Ascending aorta (tissue), 2 donors: ENCODE results near the gene RHBDF2. TPM values are rescaled to one million over a fixed set of nuclear protein-coding genes. Genes with fewer than 3 reads are reported as not detected.
A peak's percentile ranks its signal among the peaks of the same experiment; 100 is the strongest.

ENCODE experiments used
- DNase-seq, 2 donors: peaks; one replicate each; pipeline ENCODE4 v3.0.0-alpha.2; 2019; ENCODE audit warnings: low spot score in 2 of 2
- H3K27ac ChIP-seq, 2 donors: fragments of 200-600 bp; sonication (generic); one replicate each; pipeline ENCODE4 v1.5.1; 2016 to 2017; ENCODE audit warnings: mild to moderate bottlenecking in 1 of 2
- H3K27me3 ChIP-seq: fragments of 200-600 bp; sonication (generic); one replicate; pipeline ENCODE4 v1.5.1; 2017
- H3K36me3 ChIP-seq, 2 donors: fragments of 200-600 bp; sonication (generic); one replicate each; pipeline ENCODE4 v1.5.1; 2016
- H3K4me1 ChIP-seq, 2 donors: fragments of 200-600 bp; sonication (generic); one replicate each; pipeline ENCODE4 v1.5.1; 2016 to 2017; ENCODE audit warnings: mild to moderate bottlenecking in 1 of 2
- H3K4me3 ChIP-seq, 2 donors: fragments of 200-600 bp; sonication (generic); one replicate each; pipeline ENCODE4 v1.5.1; 2016 to 2017; ENCODE audit warnings: mild to moderate bottlenecking in 1 of 2
- H3K9me3 ChIP-seq, 2 donors: fragments of 200-600 bp; sonication (generic); one replicate each; pipeline ENCODE4 v1.5.1; 2016
- intact Hi-C: fragments of 100-400 bp; cut with DNase I; formaldehyde crosslinking; loops from one replicate; pipeline ENCODE4 v1.15.1; 2023
- total RNA-seq: library from RNA; depleted of rRNA; stranded (reverse); fragments of >200 nt; gene quantifications from one replicate; pipeline ENCODE4 v1.1.0, GENCODE V29; 2016
- TF ChIP-seq, protein P1 (sequence below), 3 experiments: fragments of 200-600 bp in 2 of 3; fragments of 450-650 bp in 1 of 3; sonication (generic) in 2 of 3; IDR thresholded peaks; one replicate each; pipeline ENCODE4 v1.5.1; 2016 to 2019; ENCODE audit warnings: antibody characterized with exemption in 3 of 3, mild to moderate bottlenecking in 1 of 3, moderate library complexity in 1 of 3

RHBDF2 gene
- total RNA-seq, 1 donor from 2014 or later: 12.7 TPM

DNA sequence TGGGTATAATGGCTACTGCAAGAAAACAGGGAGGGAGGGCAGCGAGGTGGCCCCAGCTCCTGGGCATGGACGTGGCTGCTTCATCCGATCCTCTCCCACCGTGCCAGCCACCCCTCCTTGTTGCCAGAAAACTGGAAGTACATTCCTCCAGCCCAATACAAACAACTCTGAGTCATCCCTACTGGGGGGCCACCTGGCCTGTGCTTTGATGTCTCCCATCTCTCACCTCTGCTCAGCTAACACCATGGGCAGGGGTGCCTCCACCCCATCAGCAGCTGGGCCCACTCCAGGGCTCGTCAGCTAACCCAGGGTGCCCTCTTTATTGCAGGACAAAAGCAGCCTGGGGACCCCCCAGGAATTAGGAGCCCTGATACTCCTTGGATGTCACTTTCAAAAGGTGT lies 2.0 kb downstream of the RHBDF2 start:
- Histone ChIP-seq H3K4me3 (peak overlapping the region; percentile 5 to 78), H3K9me3 (no peaks in the 10 kb centered on the region), H3K36me3 (no peaks in the 10 kb centered on the region), H3K27ac (peak overlapping the region; percentile 80), H3K4me1 (peaks cover 10 to 38% of the 10 kb centered on the region in 2 donors), H3K27me3 (no peaks in the 10 kb centered on the region)
- TF ChIP-seq, protein P1, sequence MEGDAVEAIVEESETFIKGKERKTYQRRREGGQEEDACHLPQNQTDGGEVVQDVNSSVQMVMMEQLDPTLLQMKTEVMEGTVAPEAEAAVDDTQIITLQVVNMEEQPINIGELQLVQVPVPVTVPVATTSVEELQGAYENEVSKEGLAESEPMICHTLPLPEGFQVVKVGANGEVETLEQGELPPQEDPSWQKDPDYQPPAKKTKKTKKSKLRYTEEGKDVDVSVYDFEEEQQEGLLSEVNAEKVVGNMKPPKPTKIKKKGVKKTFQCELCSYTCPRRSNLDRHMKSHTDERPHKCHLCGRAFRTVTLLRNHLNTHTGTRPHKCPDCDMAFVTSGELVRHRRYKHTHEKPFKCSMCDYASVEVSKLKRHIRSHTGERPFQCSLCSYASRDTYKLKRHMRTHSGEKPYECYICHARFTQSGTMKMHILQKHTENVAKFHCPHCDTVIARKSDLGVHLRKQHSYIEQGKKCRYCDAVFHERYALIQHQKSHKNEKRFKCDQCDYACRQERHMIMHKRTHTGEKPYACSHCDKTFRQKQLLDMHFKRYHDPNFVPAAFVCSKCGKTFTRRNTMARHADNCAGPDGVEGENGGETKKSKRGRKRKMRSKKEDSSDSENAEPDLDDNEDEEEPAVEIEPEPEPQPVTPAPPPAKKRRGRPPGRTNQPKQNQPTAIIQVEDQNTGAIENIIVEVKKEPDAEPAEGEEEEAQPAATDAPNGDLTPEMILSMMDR (IDR thresholded peaks at IDR 0.05): no peak
- DNase-seq: no peak
- intact Hi-C loops: no loop called here

GRCh38 chr17:76498876-76499251 lies 2.4 kb downstream of the RHBDF2 start:
- DNase-seq: no peak
- H3K9me3 ChIP-seq: no peaks in the 10 kb centered on the region
- peaks cover 10 to 38% of the 10 kb centered on the region in 2 donors for H3K4me1 ChIP-seq
- no peaks in the 10 kb centered on the region for H3K27me3 ChIP-seq
- H3K36me3 ChIP-seq: no peaks in the 10 kb centered on the region
- peak overlapping the region; percentile 80 for H3K27ac ChIP-seq
- intact Hi-C loops: no loop called here
- H3K4me3 ChIP-seq: peak overlapping the region; percentile 30 to 78
- TF ChIP-seq, protein P1 (IDR thresholded peaks at IDR 0.05): no peak

- intact Hi-C loops: no loop called here
- H3K27ac ChIP-seq: peak overlapping the region; percentile 80
- peak; percentile 45 to 88 for DNase-seq
- no peaks in the 10 kb centered on the region for H3K27me3 ChIP-seq
- no peaks in the 10 kb centered on the region for H3K36me3 ChIP-seq
- peak overlapping the region; percentile 30 to 43 for H3K4me3 ChIP-seq
- H3K9me3 ChIP-seq: no peaks in the 10 kb centered on the region
- TF ChIP-seq, protein P1 (IDR thresholded peaks at IDR 0.05): no peak
- H3K4me1 ChIP-seq: peaks cover 10 to 38% of the 10 kb centered on the region in 2 donors
Measured at GRCh38 chr17:76497979-76498875, 3.0 kb downstream of the RHBDF2 start.

- peak overlapping the region; percentile 80 for H3K27ac ChIP-seq
- TF ChIP-seq, protein P1 (IDR thresholded peaks at IDR 0.05): no peak
- DNase-seq: no peak
- peaks cover 10 to 38% of the 10 kb centered on the region in 2 donors for H3K4me1 ChIP-seq
- intact Hi-C loops: no loop called here
- H3K27me3 ChIP-seq: no peaks in the 10 kb centered on the region
- H3K4me3 ChIP-seq: peak overlapping the region; percentile 30 to 43
- no peaks in the 10 kb centered on the region for H3K9me3 ChIP-seq
- no peaks in the 10 kb centered on the region for H3K36me3 ChIP-seq
Measured at GRCh38 chr17:76497699-76497978, 3.6 kb downstream of the RHBDF2 start.

DNA sequence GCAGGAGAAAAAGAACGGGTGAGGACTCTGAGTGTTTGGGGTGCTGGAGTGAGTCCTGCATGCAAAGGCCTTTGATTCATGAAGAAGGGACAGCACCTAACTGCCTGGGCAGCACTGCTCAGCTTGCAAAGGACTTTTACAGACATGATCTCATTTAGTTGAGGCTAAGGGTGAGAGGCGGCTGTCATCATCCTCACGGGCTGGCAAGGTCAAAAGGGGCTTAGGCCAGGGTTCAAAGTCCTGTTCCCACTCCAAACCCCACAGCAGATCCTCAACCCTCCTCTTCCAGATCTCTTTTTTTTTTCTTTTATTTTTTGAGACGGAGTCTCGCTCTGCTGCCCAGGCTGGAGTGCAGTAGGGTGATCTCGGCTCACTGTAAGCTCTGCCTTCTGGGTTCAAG lies 4.8 kb downstream of the RHBDF2 start:
- Histone ChIP-seq H3K4me1 (peaks cover 5 to 30% of the 10 kb centered on the region in 2 donors), H3K9me3 (no peaks in the 10 kb centered on the region)

More for the DNA sequence above, 4.8 kb downstream of the RHBDF2 start:
- intact Hi-C loops: no loop called here
- H3K27me3 ChIP-seq: no peaks in the 10 kb centered on the region
- H3K4me3 ChIP-seq: no peak overlapping the region
- no peaks in the 10 kb centered on the region for H3K36me3 ChIP-seq
- no peak overlapping the region for H3K27ac ChIP-seq
- DNase-seq: no peak
- TF ChIP-seq, protein P1 (IDR thresholded peaks at IDR 0.05): no peak
